HG03108 (cell line): ENCODE results near the gene ZFP82.
A peak's percentile ranks its signal among the peaks of the same experiment; 100 is the strongest.

ENCODE experiments used
- ATAC-seq: cut with Tn5 transposase; IDR thresholded peaks from one replicate; pipeline ENCODE4 v1.9.1; 2021; ENCODE audit warnings: moderate library complexity; ENCODE audit not compliant: unreplicated experiment

Gene ZFP82

GRCh38 chr19:36418287-36419001, at the start of gene ZFP82:
TSS of gene ZFP82 (minus strand) at chr19:36418644. CDS start at chr19:36409789, 8,855 bp downstream.
- ATAC-seq = peak; percentile 80

GRCh38 chr19:36460046-36460445, 41.6 kb upstream of the ZFP82 start:
- ATAC-seq = no peak

- no peak for ATAC-seq
Measured at GRCh38 chr19:36456831-36457230, 38.4 kb upstream of the ZFP82 start.

- no peak for ATAC-seq
Measured at GRCh38 chr19:36449059-36449670, 30.7 kb upstream of the ZFP82 start.

- no peak for ATAC-seq
Measured at GRCh38 chr19:36441339-36441738, 22.9 kb upstream of the ZFP82 start.

GRCh38 chr19:36436531-36436930, 18.1 kb upstream of the ZFP82 start:
- no peak for ATAC-seq

GRCh38 chr19:36423925-36424324, 5.5 kb upstream of the ZFP82 start:
- ATAC-seq = no peak

GRCh38 chr19:36421749-36422481, 3.5 kb upstream of the ZFP82 start:
- no peak for ATAC-seq

GRCh38 chr19:36420961-36421748, 2.7 kb upstream of the ZFP82 start:
- ATAC-seq = no peak

GRCh38 chr19:36417752-36418286, 625 bp downstream of the ZFP82 start:
- ATAC-seq = no peak

GRCh38 chr19:36409841-36410240, 8.6 kb downstream of the ZFP82 start:
- ATAC-seq = no peak

- ATAC-seq = no peak
Measured at GRCh38 chr19:36408101-36408500, 10.3 kb downstream of the ZFP82 start.

- ATAC-seq = no peak
Measured at GRCh38 chr19:36404498-36404897, 13.9 kb downstream of the ZFP82 start.

GRCh38 chr19:36401475-36401874, 17.0 kb downstream of the ZFP82 start:
- ATAC-seq = no peak

GRCh38 chr19:36398571-36398970, 19.9 kb downstream of the ZFP82 start:
- no peak for ATAC-seq

GRCh38 chr19:36392916-36393673, 25.3 kb downstream of the ZFP82 start:
- ATAC-seq = no peak

GRCh38 chr19:36379510-36379819, 39.0 kb downstream of the ZFP82 start:
- ATAC-seq = no peak

- ATAC-seq = peak; percentile 95
Measured at GRCh38 chr19:36378625-36379509, 39.6 kb downstream of the ZFP82 start, which contains the start of gene ZFP14. TSS of gene ZFP14 (minus strand) at chr19:36379201. CDS start at chr19:36367892, 11,309 bp downstream.

- ATAC-seq = no peak
Measured at GRCh38 chr19:36377541-36378178, 40.8 kb downstream of the ZFP82 start.
